ENCODE measurements around the gene RNF225. TPM values are rescaled to one million over a fixed set of nuclear protein-coding genes. Genes with fewer than 3 reads are reported as not detected.
"Not testable (repeated sequence)": the region's sequence is repeated elsewhere in the genome, so short reads cannot be mapped to it uniquely, and the experiment has no call there.

The RNF225 gene
- total and polyA plus RNA-seq, 8 donors: not detected

GRCh38 chr19:58400316-58400915, 5.0 kb downstream of the RNF225 start:
- TF ChIP-seq, protein P1, sequence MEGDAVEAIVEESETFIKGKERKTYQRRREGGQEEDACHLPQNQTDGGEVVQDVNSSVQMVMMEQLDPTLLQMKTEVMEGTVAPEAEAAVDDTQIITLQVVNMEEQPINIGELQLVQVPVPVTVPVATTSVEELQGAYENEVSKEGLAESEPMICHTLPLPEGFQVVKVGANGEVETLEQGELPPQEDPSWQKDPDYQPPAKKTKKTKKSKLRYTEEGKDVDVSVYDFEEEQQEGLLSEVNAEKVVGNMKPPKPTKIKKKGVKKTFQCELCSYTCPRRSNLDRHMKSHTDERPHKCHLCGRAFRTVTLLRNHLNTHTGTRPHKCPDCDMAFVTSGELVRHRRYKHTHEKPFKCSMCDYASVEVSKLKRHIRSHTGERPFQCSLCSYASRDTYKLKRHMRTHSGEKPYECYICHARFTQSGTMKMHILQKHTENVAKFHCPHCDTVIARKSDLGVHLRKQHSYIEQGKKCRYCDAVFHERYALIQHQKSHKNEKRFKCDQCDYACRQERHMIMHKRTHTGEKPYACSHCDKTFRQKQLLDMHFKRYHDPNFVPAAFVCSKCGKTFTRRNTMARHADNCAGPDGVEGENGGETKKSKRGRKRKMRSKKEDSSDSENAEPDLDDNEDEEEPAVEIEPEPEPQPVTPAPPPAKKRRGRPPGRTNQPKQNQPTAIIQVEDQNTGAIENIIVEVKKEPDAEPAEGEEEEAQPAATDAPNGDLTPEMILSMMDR (IDR thresholded peaks at IDR 0.05): no peak
- FAIRE-seq: no peak
- WGBS, 2 donors: 43 to 52% methylated on average over 18 of the region's 18 CpGs
- no peak for ATAC-seq
- Histone ChIP-seq H3K27me3 (no peaks in the 10 kb centered on the region), H3K27ac (no peak overlapping the region), H3K36me3 (no peaks in the 10 kb centered on the region), H3K9me3 (no peaks in the 10 kb centered on the region), H3K4me1 (peaks cover 0 to 8% (median 8%) of the 10 kb centered on the region in 3 donors), H3K4me3 (peak overlapping the region; percentile 20 to 50 (median 36))
- peak in 1 of 6 donors; percentile 32 for DNase-seq
- intact Hi-C loops (cut with DNase I): no loop called here

GRCh38 chr19:58400916-58401839, 5.7 kb downstream of the RNF225 start:
- Histone ChIP-seq H3K9me3 (no peaks in the 10 kb centered on the region), H3K4me3 (peak overlapping the region; percentile 31 to 50 (median 40)), H3K36me3 (no peaks in the 10 kb centered on the region), H3K27ac (peak overlapping the region in 3 of 4 donors; percentile 55 to 66 (median 62)), H3K27me3 (no peaks in the 10 kb centered on the region), H3K4me1 (peaks cover 0 to 8% (median 8%) of the 10 kb centered on the region in 3 donors)
- peak; percentile 99 to 100 (median 100) for DNase-seq
- 2% methylated on average over 73 to 80 of the region's 80 CpGs for WGBS, 2 donors
- TF ChIP-seq, protein P1 (IDR thresholded peaks at IDR 0.05): no peak
- intact Hi-C loops (cut with DNase I): no loop called here
- peak; percentile 91 for FAIRE-seq
- peak; percentile 97 to 99 (median 98) for ATAC-seq

GRCh38 chr19:58401840-58402421, 6.5 kb downstream of the RNF225 start:
- Histone ChIP-seq H3K9me3 (no peaks in the 10 kb centered on the region), H3K4me1 (peaks cover 0 to 8% (median 8%) of the 10 kb centered on the region in 3 donors), H3K36me3 (no peaks in the 10 kb centered on the region), H3K27me3 (no peaks in the 10 kb centered on the region), H3K27ac (peak overlapping the region in 3 of 4 donors; percentile 55 to 66 (median 62)), H3K4me3 (peak overlapping the region in 3 of 4 donors; percentile 31 to 50 (median 48))
- ATAC-seq (no peak), FAIRE-seq (no peak), DNase-seq (peak in 2 of 6 donors; percentile 28 to 55)
- TF ChIP-seq, protein P1 (IDR thresholded peaks at IDR 0.05): no peak
- 17 to 32% methylated on average over 23 of the region's 23 CpGs for WGBS, 2 donors
- intact Hi-C loops (cut with DNase I): no loop called here

DNA sequence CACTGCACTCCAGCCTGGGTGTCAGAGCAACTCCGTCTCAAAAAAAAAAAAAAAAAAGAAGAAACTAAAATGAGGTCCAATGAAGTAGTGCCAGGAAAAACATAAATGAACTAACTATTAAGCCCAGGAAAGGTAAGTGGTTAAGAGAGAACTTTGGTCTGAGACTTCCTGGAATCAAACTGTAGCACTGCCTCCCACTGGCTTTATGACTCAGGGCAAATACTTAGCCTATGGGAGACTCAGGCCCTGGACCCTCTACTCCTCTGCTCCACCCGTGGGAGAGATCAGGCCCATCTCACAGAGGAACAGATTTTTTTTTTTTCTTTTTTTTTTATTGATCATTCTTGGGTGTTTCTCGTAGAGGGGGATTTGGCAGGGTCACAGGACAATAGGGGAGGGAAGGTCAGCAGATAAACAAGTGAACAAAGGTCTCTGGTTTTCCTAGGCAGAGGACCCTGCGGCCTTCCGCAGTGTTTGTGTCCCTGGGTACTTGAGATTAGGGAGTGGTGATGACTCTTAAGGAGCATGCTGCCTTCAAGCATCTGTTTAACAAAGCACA, 8.5 kb downstream of the RNF225 start:
- H3K36me3 ChIP-seq; FAIRE-seq; H3K27me3 ChIP-seq; DNase-seq; intact Hi-C loops (cut with DNase I); H3K27ac ChIP-seq; H3K9me3 ChIP-seq; ATAC-seq; H3K4me3 ChIP-seq: not testable (repeated sequence)
- 69 to 79% methylated on average over 5 of the region's 5 CpGs for WGBS, 2 donors
- peaks cover 0 to 14% (median 8%) of the 10 kb centered on the region in 3 donors for H3K4me1 ChIP-seq

Data from pancreas (tissue), 10 donors.